ENCODE measurements around the gene EVX1.

GRCh38 chr7:27201580-27202017, 41.0 kb upstream of the EVX1 start:
- TF ChIP-seq POLR2AphosphoS5 (IDR thresholded peaks at IDR 0.05; ENCODE audit: low read depth, low read length) (no peak), TAF1 (IDR thresholded peaks at IDR 0.05; ENCODE audit: low read depth, low read length) (no peak), TEAD4 (IDR thresholded peaks at IDR 0.05; ENCODE audit: low read depth, low read length) (no peak), CTCF (IDR thresholded peaks at IDR 0.05; ENCODE audit: control extremely low read depth in 1 of 3, insufficient read depth in 1 of 3, low read depth in 1 of 3, low read length in 3 of 3) (no peak), POLR2A (IDR thresholded peaks at IDR 0.05; ENCODE audit: control extremely low read depth in 1 of 2, low read depth in 2 of 2, low read length in 2 of 2) (no peak), SIX5 (IDR thresholded peaks at IDR 0.05; ENCODE audit: low read depth, low read length) (no peak), YY1 (IDR thresholded peaks at IDR 0.05; ENCODE audit: low read depth, low read length) (no peak), MAFK (IDR thresholded peaks at IDR 0.05; ENCODE audit: low read depth, low read length) (no peak), SRF (IDR thresholded peaks at IDR 0.05; ENCODE audit: low read depth, low read length) (no peak), CEBPB (IDR thresholded peaks at IDR 0.05; ENCODE audit: low read depth, low read length) (no peak), MAX (IDR thresholded peaks at IDR 0.05) (no peak), EZH2 (IDR thresholded peaks at IDR 0.05; ENCODE audit: low read depth, low read length, severe bottlenecking) (no peak), EP300 (IDR thresholded peaks at IDR 0.05; ENCODE audit: borderline replicate concordance in 1 of 2, low read depth in 2 of 2, low read length in 2 of 2) (no peak)

Data from H1 (cell line).